GM12872 (cell line): ENCODE measurements around the gene TXNRD2.

Experiments
- TF ChIP-seq, protein P1 (sequence below): IDR thresholded peaks from 3 replicates; pipeline ENCODE4 v1.5.1; 2011; ENCODE audit warnings: low read depth, mild to moderate bottlenecking, low read length, moderate library complexity; ENCODE audit not compliant: insufficient read depth

The TXNRD2 gene

DNA sequence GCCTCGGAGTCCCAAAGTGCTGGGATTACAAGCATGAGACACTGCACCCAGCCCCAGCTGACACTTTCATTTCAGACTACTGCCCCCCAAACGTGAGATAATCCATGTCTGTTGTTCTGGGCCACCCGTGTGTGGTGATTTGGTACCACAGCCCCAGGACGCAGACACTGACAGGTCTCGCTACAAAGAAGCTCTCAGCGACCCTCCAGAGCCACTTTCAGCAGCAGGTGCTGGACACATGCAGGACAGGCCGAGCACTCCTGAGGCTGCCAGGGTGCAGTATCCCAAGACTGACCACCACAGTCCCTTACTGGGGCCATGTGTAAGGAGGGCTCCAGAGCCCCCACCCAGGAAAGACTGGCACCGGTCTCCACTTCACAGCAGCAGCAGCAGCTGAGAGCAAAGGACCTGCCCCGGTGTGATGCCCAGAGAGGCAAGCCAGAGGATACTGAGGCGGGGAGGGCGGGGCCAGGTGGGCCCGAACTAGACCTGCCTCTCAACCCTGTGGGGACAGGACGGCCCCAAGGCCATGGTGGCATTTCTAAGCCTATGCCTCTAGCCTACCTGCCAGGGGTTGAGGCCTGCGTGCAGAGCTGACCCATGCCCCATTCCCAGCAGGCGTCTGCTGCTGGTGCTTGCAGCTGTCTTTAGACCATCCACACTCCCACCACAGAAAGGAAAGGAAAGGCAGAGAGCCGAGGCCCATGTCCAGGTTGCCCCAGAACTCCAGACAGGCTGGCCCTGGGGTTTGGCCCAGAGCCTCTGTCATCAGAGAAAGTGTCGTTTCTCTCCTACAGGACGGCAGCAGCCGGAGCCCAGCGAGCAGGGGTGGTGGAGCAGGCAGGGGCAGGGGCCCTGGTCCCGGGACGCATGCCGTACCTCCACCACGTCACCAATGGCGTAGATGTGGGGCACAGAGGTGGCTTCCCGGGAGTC, 58.9 kb downstream of the TXNRD2 start:
- TF ChIP-seq, protein P1, sequence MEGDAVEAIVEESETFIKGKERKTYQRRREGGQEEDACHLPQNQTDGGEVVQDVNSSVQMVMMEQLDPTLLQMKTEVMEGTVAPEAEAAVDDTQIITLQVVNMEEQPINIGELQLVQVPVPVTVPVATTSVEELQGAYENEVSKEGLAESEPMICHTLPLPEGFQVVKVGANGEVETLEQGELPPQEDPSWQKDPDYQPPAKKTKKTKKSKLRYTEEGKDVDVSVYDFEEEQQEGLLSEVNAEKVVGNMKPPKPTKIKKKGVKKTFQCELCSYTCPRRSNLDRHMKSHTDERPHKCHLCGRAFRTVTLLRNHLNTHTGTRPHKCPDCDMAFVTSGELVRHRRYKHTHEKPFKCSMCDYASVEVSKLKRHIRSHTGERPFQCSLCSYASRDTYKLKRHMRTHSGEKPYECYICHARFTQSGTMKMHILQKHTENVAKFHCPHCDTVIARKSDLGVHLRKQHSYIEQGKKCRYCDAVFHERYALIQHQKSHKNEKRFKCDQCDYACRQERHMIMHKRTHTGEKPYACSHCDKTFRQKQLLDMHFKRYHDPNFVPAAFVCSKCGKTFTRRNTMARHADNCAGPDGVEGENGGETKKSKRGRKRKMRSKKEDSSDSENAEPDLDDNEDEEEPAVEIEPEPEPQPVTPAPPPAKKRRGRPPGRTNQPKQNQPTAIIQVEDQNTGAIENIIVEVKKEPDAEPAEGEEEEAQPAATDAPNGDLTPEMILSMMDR = no peak

DNA sequence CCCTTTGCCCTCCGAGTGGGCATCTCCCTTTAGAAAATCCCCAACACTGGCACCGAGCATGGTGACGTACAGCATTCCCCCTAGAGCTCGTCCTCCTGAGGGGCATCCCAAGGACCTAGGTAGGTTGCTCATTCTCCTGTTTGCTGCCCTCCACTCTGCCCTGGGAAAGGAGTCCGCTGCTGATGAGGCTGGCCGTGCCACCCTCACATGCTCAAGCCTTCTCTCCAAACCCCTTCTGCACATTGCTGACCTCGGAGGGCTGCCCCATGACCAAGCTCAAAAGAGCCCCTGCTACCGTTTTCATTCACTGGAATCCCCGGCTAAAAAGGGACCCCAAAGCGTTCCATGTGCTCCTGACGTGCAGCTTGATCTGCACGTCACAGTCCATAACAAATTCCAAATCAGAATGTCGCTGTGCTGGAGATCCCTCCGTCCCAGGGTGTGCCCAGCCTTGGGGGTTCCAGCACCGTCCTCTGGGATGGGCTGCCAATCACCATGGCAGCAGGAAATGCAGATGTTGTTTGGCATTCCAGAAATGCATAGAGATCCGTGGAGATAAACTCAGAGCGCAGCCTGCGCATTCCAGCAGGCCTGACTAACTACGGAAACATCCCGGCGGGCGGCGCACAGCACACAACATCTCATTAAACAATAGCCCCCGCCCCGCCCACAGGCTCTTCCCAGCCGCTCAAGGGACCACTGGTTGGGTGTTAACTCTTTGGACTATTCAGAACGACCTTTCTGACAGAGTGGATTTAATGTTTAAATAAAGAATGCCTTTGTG, 60.6 kb downstream of the TXNRD2 start:
- TF ChIP-seq, protein P1 = no peak

DNA sequence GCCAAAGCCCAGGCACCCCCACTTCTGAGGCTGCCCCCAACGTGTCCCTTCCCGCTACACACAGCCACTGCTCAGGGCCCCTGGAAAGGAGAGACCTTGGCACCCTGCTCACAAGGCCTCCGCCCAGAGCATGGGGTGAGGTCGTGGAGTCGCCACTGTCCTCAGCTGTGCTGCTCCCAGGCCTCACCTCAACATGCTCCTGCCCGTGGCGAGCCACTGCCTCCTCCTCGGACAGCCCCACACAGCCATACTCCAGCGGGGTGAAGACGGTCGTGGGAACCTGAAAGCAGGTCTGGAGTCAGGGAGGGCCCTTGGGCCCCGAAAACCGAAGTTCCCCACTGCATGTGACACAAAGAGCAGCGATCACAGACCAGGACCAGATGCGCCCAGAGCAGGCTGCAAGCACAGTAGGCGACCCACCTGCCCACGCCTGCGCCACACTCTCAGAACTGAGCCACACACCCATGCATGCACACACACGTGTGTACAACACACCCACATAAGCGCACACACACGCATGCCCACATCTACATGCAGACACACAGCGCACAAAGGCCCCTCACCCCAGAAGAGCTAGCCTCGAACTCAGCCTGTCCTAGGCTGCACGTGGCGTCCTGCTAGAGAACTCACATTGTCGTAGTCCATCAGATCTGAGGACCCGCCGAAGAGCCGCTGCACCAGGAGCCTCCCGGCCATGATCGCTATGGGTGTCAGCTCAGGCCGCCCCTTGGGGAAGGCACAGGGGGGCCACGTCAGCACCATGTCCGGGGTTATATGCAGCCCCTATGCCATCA, 61.4 kb downstream of the TXNRD2 start:
- TF ChIP-seq, protein P1 = no peak

DNA sequence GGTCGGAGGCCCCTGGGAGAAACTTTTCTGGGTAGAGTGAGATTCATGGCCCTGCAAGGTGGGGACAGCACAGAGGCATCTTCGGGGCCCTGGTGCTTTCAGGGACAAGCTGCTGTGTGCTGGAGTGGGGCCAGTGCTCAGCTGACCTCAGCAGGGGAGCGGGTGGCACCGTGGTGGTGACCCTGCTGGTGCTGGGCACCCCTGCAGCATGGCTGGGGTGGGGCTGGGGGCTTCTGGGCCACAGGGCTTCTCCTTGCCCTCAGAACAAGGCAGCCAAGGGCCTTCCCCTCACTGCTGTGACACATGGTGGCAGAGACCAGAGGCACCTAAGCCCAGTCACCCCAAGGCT, 62.0 kb downstream of the TXNRD2 start:
- TF ChIP-seq, protein P1 = no peak

DNA sequence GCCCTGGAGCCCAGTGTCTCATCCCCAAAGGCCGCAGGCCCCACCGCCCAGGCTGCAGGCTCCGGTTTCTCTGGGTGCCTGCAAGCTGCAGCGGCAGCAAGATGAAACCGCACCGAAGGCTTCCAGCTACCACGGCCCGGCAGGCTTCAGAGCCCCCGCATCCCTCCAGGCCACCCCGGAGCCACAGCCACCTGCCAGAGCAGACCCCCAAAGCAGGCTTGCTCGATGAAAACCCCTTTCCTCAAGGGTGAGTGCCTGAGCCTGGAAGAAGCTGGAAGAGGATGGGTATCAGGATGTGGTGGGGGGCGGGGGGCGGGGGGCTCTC, 62.4 kb downstream of the TXNRD2 start:
- TF ChIP-seq, protein P1 = no peak

DNA sequence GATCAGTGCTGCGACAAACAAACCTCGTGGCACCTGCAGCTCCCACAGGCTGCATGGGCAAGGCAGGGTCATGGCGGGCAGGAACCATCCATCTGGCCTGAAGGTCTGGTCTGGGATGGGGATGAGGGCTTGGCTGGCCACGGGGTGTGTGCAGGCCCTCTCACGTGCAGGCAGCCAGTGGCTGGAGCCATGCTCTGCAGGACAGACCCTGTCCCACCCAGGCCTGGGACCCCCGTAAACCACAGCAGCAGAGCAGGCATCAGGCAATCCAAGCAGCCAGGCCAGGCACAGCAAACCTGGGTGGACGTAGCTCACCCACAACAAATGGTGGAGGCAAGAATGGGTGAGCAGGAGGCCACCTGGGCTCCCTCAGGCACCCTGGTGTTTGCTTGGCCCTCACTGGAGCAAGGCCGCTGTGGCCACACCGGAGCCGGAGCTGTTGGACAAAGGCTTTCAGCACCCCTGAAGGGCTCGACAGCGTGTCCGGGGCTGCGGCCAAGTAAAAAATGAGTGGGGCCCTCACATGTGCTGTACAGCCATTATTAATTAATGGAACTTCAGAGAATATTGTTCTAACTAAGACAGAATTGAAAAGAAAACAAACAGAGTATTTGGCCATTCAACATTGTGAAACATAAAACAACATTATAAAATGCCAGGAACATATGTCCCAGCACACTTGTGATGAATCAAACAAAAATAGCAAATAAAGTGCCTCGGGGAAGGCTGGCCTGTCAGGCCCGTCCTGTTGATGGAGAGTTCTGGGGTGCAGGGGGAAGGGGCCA, 63.0 kb downstream of the TXNRD2 start:
- TF ChIP-seq, protein P1 = no peak
